Breast epithelium (tissue), 4 donors: Measurements from ENCODE around the gene TFAP2B. TPM values are rescaled to one million over a fixed set of nuclear protein-coding genes. Genes with fewer than 3 reads are reported as not detected.
A peak's percentile ranks its signal among the peaks of the same experiment; 100 is the strongest.

ENCODE experiments used
- DNase-seq, 2 donors: peaks; one replicate each; pipeline ENCODE4 v3.0.0-alpha.2; 2019; ENCODE audit warnings: low spot score in 2 of 2
- H3K27ac ChIP-seq, 2 donors: fragments of 200-600 bp; sonication (generic) in 1 of 2; one replicate each; pipeline ENCODE4 v1.5.1; 2016 to 2019; ENCODE audit warnings: mild to moderate bottlenecking in 1 of 2
- H3K27me3 ChIP-seq, 2 donors: fragments of 200-600 bp; sonication (generic) in 1 of 2; one replicate each; pipeline versions ENCODE4 v1.5.1 to v1.6.0; 2017 to 2019; ENCODE audit warnings: control low read depth in 1 of 2, mild to moderate bottlenecking in 1 of 2
- H3K36me3 ChIP-seq: fragments of 200-600 bp; one replicate; pipeline ENCODE4 v1.5.1; 2019
- H3K4me1 ChIP-seq, 2 donors: fragments of 200-600 bp; sonication (generic); one replicate each; pipeline ENCODE4 v1.5.1; 2016 to 2019; ENCODE audit warnings: control low read depth in 1 of 2
- H3K4me3 ChIP-seq, 3 donors: fragments of 200-600 bp; sonication (generic); 1 replicate in 2 of 3; 2 replicates in 1 of 3; pipeline ENCODE4 v1.5.1; 2016 to 2019; ENCODE audit warnings: mild to moderate bottlenecking in 3 of 3, moderate library complexity in 2 of 3
- H3K9me3 ChIP-seq, 2 donors: fragments of 200-600 bp; sonication (generic) in 1 of 2; one replicate each; pipeline ENCODE4 v1.5.1; 2016 to 2019; ENCODE audit warnings: control low read depth in 1 of 2
- POLR2A ChIP-seq: fragments of 450-650 bp; IDR thresholded peaks from one replicate; pipeline ENCODE4 v1.6.1; 2016; ENCODE audit warnings: antibody characterized with exemption, mild to moderate bottlenecking, moderate library complexity
- POLR2AphosphoS5 ChIP-seq, 3 donors: sonication (generic); formaldehyde crosslinking; IDR thresholded peaks; one replicate each; pipeline ENCODE4 v1.6.1; 2017; ENCODE audit warnings: antibody characterized with exemption in 3 of 3
- intact Hi-C: fragments of 100-400 bp; cut with DNase I; formaldehyde crosslinking; loops from one replicate; pipeline ENCODE4 v1.15.1; 2023; ENCODE audit warnings: low total_unique reads
- total RNA-seq, 3 donors: library from RNA; depleted of rRNA; stranded (reverse); fragments of >200 nt; gene quantifications; one replicate each; pipeline ENCODE4 v1.1.0, GENCODE V29; 2016
- TF ChIP-seq, protein P1 (sequence below), 3 donors: fragments of 450-650 bp; IDR thresholded peaks; one replicate each; pipeline ENCODE4 v1.5.1; 2016 to 2017; ENCODE audit warnings: antibody characterized with exemption in 3 of 3, mild to moderate bottlenecking in 3 of 3, moderate library complexity in 3 of 3

The TFAP2B gene
- total RNA-seq, 3 donors from 2014 or later = under 0.01 to 25.0 (median 14.4) TPM

DNA sequence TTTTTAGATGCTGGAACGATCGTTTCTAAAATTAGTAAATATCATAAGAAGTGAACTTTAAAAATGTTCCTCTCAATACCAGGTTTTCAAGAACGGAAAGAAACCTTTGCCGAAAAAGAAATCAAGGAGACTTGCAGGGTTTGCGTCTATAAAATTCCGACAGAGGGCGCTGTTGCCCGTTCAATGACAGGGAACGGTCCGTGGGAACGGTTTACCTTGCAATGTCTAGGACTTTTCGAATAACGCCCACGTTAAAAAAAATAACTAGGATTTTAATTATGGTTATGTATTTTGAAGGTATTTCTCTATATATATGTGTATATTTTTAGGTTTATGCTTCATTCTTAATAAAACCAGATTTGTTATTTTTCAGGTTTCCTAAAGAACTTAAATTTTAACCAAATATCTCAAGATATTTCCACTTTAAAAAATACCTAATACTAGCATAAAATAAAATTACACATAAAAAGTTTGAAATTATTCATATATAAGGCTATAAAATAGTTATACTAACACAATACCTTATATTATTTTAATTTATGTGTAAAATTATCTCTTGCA, 2.5 kb upstream of the TFAP2B start:
- intact Hi-C loops = loop anchor here (5.0 kb wide), 1 partner anchor 1146 kb away; no protein-coding TSS in a partner anchor
- peak; percentile 73 to 87 for DNase-seq

DNA sequence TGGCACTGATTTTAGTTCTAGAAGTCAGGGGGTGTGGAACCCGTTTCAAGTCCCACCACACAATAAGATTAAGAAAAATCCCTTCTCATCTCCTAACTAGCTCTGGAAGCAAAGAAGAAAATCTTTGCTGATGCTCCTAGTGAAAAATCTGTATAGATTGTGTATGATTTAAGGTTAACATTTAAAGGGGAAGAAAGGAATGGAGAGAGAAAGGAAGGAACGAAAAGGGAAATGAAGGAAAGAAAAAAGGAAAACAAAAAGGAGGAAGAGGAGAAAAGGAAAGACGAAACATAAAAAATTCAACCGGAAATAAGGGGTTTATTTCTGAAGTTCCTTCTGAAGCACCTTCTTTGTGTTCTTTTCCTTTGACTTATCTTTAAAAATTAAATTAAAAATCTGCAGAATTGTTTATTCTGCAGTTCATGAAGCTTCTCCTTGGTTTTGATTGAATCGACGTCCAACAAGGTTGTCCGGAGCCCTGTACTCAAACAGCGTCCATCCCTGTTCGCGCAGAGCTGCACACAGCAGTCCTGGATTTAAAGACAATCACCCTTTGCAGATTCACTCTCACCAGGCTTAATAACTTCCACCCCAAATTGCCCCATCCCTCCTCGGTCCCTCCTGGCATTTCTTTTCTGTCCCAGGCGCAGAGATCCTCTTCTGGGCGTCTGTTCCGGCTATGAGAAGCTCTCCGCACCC, 1.6 kb upstream of the TFAP2B start:
- TF ChIP-seq POLR2A (no peak), POLR2AphosphoS5 (IDR thresholded peaks at IDR 0.05) (no peak)
- TF ChIP-seq, protein P1, sequence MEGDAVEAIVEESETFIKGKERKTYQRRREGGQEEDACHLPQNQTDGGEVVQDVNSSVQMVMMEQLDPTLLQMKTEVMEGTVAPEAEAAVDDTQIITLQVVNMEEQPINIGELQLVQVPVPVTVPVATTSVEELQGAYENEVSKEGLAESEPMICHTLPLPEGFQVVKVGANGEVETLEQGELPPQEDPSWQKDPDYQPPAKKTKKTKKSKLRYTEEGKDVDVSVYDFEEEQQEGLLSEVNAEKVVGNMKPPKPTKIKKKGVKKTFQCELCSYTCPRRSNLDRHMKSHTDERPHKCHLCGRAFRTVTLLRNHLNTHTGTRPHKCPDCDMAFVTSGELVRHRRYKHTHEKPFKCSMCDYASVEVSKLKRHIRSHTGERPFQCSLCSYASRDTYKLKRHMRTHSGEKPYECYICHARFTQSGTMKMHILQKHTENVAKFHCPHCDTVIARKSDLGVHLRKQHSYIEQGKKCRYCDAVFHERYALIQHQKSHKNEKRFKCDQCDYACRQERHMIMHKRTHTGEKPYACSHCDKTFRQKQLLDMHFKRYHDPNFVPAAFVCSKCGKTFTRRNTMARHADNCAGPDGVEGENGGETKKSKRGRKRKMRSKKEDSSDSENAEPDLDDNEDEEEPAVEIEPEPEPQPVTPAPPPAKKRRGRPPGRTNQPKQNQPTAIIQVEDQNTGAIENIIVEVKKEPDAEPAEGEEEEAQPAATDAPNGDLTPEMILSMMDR (IDR thresholded peaks at IDR 0.05) = no peak
- intact Hi-C loops = loop anchor here (5.0 kb wide), 1 partner anchor 1145 kb away; no protein-coding TSS in a partner anchor
- Histone ChIP-seq H3K9me3 (no peaks in the 10 kb centered on the region), H3K4me3 (peak overlapping the region in 2 of 3 donors; percentile 63 to 78), H3K27ac (peak overlapping the region; percentile 78 to 98), H3K27me3 (peaks cover 0 to 11% of the 10 kb centered on the region in 2 donors), H3K4me1 (no peaks in the 10 kb centered on the region), H3K36me3 (no peaks in the 10 kb centered on the region)
- DNase-seq = no peak

More for the DNA sequence above, 2.5 kb upstream of the TFAP2B start:
- Histone ChIP-seq H3K9me3 (no peaks in the 10 kb centered on the region), H3K27me3 (peaks cover 0 to 11% of the 10 kb centered on the region in 2 donors), H3K4me1 (no peaks in the 10 kb centered on the region), H3K4me3 (peak overlapping the region; percentile 29 to 64 (median 53)), H3K36me3 (no peaks in the 10 kb centered on the region), H3K27ac (peak overlapping the region; percentile 78 to 98)
- TF ChIP-seq, protein P1 (IDR thresholded peaks at IDR 0.05) = peak; percentile 81 to 83 (median 81)
- peak in 1 of 3 donors; percentile 32 for TF ChIP-seq POLR2AphosphoS5 (IDR thresholded peaks at IDR 0.05)
- TF ChIP-seq POLR2A = no peak

DNA sequence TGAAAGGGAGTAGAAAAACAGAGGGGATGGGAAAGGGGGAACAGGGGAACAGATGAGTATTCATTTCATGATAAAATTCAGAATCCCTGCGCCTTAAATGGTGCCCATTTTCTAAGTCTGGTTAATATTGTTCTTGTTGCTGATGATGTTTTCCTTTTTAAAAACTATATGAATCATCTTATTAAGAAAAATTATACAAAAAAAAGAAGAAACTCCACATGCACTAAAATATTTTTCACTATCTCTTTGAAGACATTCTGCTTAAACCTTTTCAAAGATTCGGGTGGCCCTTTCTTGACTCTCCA, 1.1 kb upstream of the TFAP2B start:
- intact Hi-C loops = loop anchor here (5.0 kb wide), 1 partner anchor 1145 kb away; no protein-coding TSS in a partner anchor
- DNase-seq = no peak

DNA sequence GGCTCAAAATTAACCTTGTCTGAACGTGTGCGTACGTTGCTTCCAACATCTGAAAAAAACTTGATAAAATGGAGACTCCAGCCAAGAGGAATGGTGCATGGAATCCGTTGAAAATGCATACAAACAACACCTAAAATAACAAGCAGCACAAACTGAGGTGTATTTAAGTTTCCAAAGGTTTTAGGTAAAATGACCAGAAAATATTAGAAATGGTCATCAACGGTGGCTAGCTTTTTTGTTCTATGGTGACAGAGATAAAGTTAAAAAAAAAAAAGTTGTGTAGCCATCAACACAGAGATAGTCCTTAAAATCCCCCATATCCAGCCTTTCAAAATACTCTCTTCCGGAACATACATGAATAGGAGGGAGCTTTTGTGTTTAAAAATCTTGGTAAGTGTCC, 651 bp upstream of the TFAP2B start:
- no peaks in the 10 kb centered on the region for H3K36me3 ChIP-seq
- TF ChIP-seq POLR2A (no peak), POLR2AphosphoS5 (IDR thresholded peaks at IDR 0.05) (no peak)
- TF ChIP-seq, protein P1 (IDR thresholded peaks at IDR 0.05) = no peak
- H3K9me3 ChIP-seq = no peaks in the 10 kb centered on the region
- intact Hi-C loops = loop anchor here (5.0 kb wide), 1 partner anchor 1144 kb away; no protein-coding TSS in a partner anchor
- peaks cover 0 to 11% of the 10 kb centered on the region in 2 donors for H3K27me3 ChIP-seq
- peak overlapping the region; percentile 97 to 98 for H3K27ac ChIP-seq
- DNase-seq = no peak
- H3K4me3 ChIP-seq = peak overlapping the region in 2 of 3 donors; percentile 63 to 78
- no peaks in the 10 kb centered on the region for H3K4me1 ChIP-seq

More for the DNA sequence above, 1.1 kb upstream of the TFAP2B start:
- TF ChIP-seq POLR2AphosphoS5 (IDR thresholded peaks at IDR 0.05) = no peak
- TF ChIP-seq, protein P1 (IDR thresholded peaks at IDR 0.05) = no peak
- no peak for TF ChIP-seq POLR2A
- Histone ChIP-seq H3K27me3 (peaks cover 0 to 11% of the 10 kb centered on the region in 2 donors), H3K4me1 (no peaks in the 10 kb centered on the region), H3K9me3 (no peaks in the 10 kb centered on the region), H3K27ac (peak overlapping the region; percentile 78 to 98), H3K36me3 (no peaks in the 10 kb centered on the region), H3K4me3 (peak overlapping the region in 2 of 3 donors; percentile 63 to 78)

DNA sequence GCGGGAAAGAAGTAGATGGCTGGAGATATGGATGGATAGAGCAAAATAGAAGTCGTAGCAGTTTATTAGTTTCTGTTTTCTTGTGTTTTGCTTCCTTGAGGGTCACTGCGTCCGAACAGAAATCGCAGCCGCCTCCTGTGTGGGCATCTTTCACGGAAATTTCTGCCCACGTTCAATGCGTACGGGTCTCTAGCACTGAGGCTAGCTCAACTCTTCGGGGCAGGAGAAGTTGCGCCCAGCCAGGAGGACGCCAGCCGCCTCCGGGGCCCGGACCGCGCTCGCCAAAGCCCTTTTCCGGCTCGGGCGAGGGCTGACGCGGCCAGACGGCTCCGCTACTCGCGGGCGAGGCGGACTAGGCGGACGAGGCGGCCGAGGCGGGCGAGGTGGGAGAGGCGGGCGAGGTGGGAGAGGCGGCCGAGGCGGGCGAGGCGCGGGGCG, 814 bp downstream of the TFAP2B start:
- Histone ChIP-seq H3K36me3 (no peaks in the 10 kb centered on the region), H3K4me3 (peak overlapping the region; percentile 19 to 78 (median 63)), H3K27ac (peak overlapping the region; percentile 97 to 98), H3K27me3 (peaks cover 2 to 25% of the 10 kb centered on the region in 2 donors), H3K4me1 (no peaks in the 10 kb centered on the region), H3K9me3 (no peaks in the 10 kb centered on the region)
- TF ChIP-seq, protein P1 (IDR thresholded peaks at IDR 0.05) = no peak
- TF ChIP-seq POLR2AphosphoS5 (IDR thresholded peaks at IDR 0.05) (peak in 1 of 3 donors; percentile 26), POLR2A (no peak)
- intact Hi-C loops = loop anchor here (5.0 kb wide), 1 partner anchor 1143 kb away; no protein-coding TSS in a partner anchor
- no peak for DNase-seq
